Mucosa of stomach (tissue), 1 donor: ENCODE measurements around the gene FBXO11.
"Not testable (repeated sequence)": the region's sequence is repeated elsewhere in the genome, so short reads cannot be mapped to it uniquely, and the experiment has no call there.

ENCODE experiments used
- H3K27me3 ChIP-seq: one replicate; pipeline ENCODE4 v1.7.0; 2013; ENCODE audit warnings: mild to moderate bottlenecking, low read length; ENCODE audit not compliant: control insufficient read depth, insufficient read depth
- H3K36me3 ChIP-seq: one replicate; pipeline ENCODE4 v1.7.0; 2013; ENCODE audit warnings: low read length; ENCODE audit not compliant: control insufficient read depth, insufficient read depth
- H3K4me1 ChIP-seq: one replicate; pipeline ENCODE4 v1.7.0; 2013; ENCODE audit warnings: mild to moderate bottlenecking, low read length; ENCODE audit not compliant: control insufficient read depth, insufficient read depth
- H3K4me3 ChIP-seq: one replicate; pipeline ENCODE4 v1.7.0; 2013; ENCODE audit warnings: low read length
- H3K9ac ChIP-seq: one replicate; pipeline ENCODE4 v1.7.0; 2013; ENCODE audit warnings: mild to moderate bottlenecking, low read length, moderate library complexity
- H3K9me3 ChIP-seq: one replicate; pipeline ENCODE4 v1.7.0; 2013; ENCODE audit warnings: mild to moderate bottlenecking, low read length, moderate library complexity; ENCODE audit not compliant: control insufficient read depth
- donor health status: Pancreatic carcinoma.

The FBXO11 gene

DNA sequence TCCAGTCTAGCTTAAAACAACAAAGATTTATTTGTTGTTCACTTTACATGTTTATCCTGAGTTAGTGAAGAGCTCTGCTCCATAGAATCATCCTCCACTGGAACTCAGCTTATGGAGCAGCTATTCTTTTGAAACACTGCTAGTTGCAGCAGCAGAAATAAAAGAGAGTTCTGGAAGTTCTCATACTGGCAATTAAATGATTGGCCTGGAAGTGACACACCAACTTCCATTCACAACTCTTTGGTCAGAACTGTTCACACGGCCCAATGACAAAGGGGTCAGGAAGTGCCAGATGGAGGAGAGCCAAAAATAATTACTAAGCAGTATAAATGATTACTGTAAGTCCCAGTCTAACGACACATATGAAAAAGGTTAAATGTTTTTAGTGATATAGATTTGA, 39.1 kb downstream of the FBXO11 start:
- Histone ChIP-seq H3K4me3 (no peak overlapping the region), H3K36me3 (no peaks in the 10 kb centered on the region), H3K9ac (no peak overlapping the region), H3K4me1 (peaks cover 5% of the 10 kb centered on the region), H3K9me3 (no peaks in the 10 kb centered on the region), H3K27me3 (no peaks in the 10 kb centered on the region)

DNA sequence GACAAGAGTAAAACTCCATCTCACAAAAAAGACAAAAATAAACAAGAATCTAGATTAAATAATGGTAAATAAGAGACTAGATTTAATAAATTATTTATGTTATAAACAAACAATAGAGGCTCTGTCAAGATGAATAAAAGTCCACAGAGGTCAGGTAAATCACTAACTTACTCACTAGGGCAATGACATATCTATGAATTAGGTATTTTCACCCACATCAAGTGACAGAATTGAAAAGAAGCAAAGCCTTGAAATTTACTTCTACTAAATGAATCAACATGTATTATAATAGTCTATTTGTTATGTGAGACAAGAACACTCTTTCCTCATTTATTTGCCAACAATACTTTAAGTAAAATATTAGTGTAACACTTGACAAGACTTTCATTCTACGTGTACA, 41.7 kb downstream of the FBXO11 start:
- Histone ChIP-seq H3K4me1 (peaks cover 5% of the 10 kb centered on the region), H3K9me3 (no peaks in the 10 kb centered on the region), H3K4me3 (no peak overlapping the region), H3K9ac (no peak overlapping the region), H3K27me3 (no peaks in the 10 kb centered on the region), H3K36me3 (no peaks in the 10 kb centered on the region)

DNA sequence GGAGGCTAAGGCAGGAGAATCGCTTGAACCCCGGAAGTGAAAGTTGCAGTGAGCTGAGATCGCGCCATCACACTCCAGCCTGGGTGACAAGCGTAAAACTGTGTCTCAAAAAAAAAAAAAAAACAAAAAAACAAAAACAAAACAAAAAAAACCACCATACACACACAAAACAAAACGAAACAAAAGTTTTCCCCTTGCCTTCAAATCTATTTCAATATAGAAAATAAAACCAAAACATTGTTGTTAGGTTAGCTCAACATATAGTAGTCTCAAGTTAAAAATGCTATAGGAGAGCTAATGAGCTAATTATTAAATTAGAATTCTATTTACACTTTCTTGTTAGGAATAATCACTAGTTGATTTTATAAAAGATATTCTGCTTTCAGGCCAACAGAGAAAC, 43.3 kb downstream of the FBXO11 start:
- peaks cover 5% of the 10 kb centered on the region for H3K4me1 ChIP-seq
- no peaks in the 10 kb centered on the region for H3K9me3 ChIP-seq
- no peak overlapping the region for H3K9ac ChIP-seq
- H3K36me3 ChIP-seq, result no peaks in the 10 kb centered on the region
- no peak overlapping the region for H3K4me3 ChIP-seq
- H3K27me3 ChIP-seq, result no peaks in the 10 kb centered on the region

DNA sequence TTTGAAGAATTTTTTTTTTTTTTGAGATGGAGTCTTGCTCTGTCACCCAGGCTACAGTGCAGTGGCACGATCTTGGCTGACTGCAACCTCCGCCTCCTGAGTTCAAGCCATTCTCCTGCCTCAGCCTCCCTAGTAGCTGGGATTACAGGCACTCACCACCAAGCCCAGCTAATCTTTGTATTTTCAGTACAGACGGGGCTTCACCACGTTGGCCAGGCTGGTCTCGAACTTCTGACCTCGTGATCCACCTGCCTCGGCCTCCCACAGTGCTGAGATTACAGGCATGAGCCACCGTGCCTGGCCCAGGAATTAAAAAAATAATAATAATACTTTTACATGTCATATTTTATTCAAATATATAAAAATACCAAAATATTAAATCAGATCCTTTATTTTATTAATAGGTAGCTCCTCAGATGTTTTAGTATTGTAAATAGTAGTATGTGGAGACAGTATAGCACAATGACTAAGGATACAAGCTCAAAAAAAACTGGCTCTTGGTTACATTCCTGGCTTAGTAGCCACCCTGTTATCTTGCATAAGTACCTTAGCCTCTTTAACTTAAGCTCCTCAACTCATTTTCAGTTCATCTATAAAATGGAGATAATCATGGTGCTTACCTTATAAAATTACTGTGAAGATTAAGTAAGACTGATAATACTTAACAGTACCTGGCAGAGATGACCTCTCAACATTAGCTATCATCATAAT, 53.1 kb downstream of the FBXO11 start:
- H3K4me1 ChIP-seq, H3K9ac ChIP-seq, H3K9me3 ChIP-seq, H3K4me3 ChIP-seq, H3K36me3 ChIP-seq, H3K27me3 ChIP-seq: not testable (repeated sequence)

DNA sequence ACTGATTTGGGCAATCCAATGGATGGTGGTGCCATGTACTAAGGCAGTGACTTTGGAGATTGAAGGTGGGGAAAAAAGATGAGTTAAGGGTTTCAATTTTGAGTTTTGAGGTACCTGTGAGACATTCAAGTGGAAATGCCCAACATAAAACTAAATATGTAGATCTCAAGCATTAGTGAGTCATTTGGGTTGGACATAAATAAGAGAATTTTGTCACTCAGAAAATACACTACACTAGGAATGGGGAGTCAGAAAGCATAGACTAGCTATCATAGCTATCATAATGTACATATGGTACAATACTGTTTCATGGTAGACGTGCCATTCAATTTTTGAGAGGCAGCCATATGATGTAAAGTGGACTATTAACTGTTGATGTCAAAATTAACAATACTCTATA, 56.1 kb downstream of the FBXO11 start:
- Histone ChIP-seq H3K27me3 (no peaks in the 10 kb centered on the region), H3K9ac (no peak overlapping the region), H3K36me3 (no peaks in the 10 kb centered on the region), H3K9me3 (no peaks in the 10 kb centered on the region), H3K4me3 (no peak overlapping the region), H3K4me1 (no peaks in the 10 kb centered on the region)

DNA sequence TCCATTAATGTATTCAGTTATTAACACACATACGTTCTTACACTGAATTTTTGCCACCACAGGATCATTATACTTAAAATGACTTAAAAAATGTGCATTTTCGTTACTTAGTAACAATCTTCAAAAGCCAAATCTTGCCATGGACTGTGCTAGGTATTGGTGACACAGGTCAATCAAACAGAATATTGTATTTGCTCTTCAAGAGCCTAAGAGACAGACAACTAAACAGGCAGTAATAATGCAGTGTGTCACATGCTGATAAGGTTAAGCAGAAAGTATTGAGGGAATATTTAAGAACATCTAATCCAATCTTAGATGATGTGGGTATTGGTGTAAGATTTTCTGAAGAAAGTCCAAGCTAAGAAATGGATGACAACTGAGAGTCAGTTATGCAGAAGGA, 56.9 kb downstream of the FBXO11 start:
- Histone ChIP-seq H3K27me3 (no peaks in the 10 kb centered on the region), H3K9me3 (no peaks in the 10 kb centered on the region), H3K4me3 (no peak overlapping the region), H3K9ac (no peak overlapping the region), H3K4me1 (no peaks in the 10 kb centered on the region), H3K36me3 (no peaks in the 10 kb centered on the region)

DNA sequence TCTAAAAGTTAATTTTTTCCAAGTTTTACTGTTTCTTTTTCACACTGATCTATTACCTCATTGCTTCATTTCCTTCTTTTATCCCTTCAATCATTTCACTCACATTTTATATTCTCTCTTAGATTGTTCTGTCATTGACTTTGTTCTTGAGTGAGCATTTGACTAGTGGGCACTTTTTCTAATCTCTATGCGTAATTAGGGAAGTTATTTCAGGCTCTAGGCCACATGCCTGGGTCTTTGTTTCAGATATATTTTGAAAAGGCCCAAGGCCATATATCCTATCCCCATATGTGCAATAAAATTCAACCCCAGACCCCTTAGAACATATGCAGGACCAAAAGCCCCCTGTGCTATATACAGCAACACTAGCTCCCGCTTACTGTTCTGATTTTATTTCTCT, 62.1 kb downstream of the FBXO11 start:
- H3K4me3 ChIP-seq, result no peak overlapping the region
- no peak overlapping the region for H3K9ac ChIP-seq
- H3K9me3 ChIP-seq, result no peaks in the 10 kb centered on the region
- H3K36me3 ChIP-seq, result no peaks in the 10 kb centered on the region
- no peaks in the 10 kb centered on the region for H3K27me3 ChIP-seq
- no peaks in the 10 kb centered on the region for H3K4me1 ChIP-seq

DNA sequence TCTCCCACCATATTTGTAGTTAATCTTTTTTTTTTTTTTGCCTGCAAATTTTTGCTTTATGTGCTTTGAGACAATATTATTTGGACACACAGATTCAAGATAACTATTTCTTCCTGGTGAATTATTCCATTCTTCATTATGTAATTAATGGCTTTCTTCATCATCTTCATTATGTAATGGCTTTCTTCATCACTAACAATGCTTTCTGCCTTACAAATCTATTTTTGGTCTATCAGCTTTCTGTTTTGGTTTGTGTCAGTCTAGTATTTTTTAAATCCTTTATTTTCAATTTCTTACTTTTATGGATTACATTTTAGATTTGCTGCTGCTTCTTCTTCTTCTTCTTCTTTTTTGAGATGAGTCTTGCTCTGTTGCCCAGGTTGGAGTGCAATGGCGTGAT, 62.9 kb downstream of the FBXO11 start:
- Histone ChIP-seq H3K9ac (no peak overlapping the region), H3K4me1 (no peaks in the 10 kb centered on the region), H3K27me3 (no peaks in the 10 kb centered on the region), H3K4me3 (no peak overlapping the region), H3K9me3 (no peaks in the 10 kb centered on the region), H3K36me3 (no peaks in the 10 kb centered on the region)

DNA sequence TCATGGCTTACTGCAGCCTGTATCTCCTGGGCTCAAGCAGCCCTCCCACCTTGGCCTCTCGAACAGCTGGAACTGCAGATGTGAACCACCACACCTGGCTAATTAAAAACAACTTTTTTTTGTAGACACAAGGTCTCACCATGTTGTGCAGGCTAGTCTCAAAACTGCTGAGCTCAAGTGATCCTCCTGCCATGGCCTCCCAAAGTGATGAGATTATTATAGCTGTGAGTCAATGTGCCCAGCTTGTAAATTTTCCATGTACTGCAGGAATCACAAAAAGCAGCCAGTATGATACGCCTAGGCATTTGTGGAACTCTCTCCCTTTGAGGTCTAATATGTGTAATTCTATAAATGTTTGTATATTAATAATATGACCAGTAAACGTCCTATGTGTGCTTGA, 63.5 kb downstream of the FBXO11 start:
- H3K27me3 ChIP-seq, result no peaks in the 10 kb centered on the region
- no peaks in the 10 kb centered on the region for H3K9me3 ChIP-seq
- no peak overlapping the region for H3K9ac ChIP-seq
- H3K36me3 ChIP-seq, result no peaks in the 10 kb centered on the region
- H3K4me3 ChIP-seq, result no peak overlapping the region
- H3K4me1 ChIP-seq, result no peaks in the 10 kb centered on the region

DNA sequence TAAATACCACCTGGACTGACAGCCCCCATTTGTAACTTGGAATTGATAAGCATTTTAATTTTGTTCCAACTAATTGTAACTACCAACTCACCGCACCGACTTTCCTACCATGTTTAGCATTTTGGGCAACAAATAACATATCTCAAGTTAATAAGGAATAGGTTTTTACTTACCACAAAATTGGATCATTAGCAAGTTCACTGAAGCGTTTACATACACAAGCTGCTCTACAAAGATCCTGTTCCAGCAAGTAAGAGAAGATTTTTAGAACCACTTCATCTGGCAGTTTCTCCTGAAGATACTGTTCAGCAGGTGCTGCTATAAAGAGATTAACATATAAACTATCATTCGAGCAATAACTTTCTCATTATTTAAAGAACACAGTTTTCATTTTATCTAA, 67.6 kb downstream of the FBXO11 start:
- Histone ChIP-seq H3K9me3 (no peaks in the 10 kb centered on the region), H3K27me3 (no peaks in the 10 kb centered on the region), H3K36me3 (no peaks in the 10 kb centered on the region), H3K4me3 (no peak overlapping the region), H3K4me1 (no peaks in the 10 kb centered on the region), H3K9ac (no peak overlapping the region)

DNA sequence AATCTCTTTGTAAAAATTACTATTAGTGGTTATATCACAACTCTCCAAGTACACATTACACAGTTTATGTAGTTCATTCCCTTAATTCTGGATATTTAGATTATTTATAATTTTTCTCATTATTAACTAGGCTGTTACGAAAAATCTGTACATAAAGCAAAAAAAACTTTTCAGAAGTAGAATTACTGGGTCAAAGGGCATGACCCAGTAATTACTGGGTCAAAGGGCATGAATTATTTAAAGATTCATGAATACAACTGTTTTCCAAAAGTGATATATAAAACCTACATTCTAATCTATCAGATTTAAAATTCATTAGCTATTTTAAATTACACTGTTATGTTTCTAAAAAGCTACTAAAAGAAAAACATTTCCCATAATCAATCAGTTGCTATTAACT, 68.0 kb downstream of the FBXO11 start:
- H3K9me3 ChIP-seq, result no peaks in the 10 kb centered on the region
- H3K4me1 ChIP-seq, result no peaks in the 10 kb centered on the region
- no peaks in the 10 kb centered on the region for H3K27me3 ChIP-seq
- no peaks in the 10 kb centered on the region for H3K36me3 ChIP-seq
- H3K4me3 ChIP-seq, result no peak overlapping the region
- H3K9ac ChIP-seq, result no peak overlapping the region

DNA sequence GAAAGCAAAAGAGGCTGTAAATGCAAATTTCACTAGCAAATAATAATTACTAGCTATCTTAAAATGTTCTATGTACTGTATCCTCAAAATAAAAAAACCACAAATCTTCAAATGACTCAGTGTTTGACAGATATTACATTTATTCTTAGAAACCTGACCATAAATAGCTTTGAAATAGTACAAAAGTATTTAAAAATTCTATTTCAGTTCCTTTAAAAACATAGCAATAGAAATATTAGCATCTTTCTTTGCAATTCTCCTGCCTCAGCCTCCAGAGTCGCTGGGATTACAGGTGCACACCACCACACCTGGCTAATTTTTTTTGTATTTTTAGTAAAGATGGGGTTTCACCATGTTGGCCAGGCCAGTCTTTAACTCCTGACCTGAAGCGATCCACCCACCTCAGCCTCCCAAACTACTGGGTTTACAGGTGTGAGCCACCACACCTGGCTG, 72.8 kb downstream of the FBXO11 start:
- H3K36me3 ChIP-seq, result no peaks in the 10 kb centered on the region
- H3K4me1 ChIP-seq, result no peaks in the 10 kb centered on the region
- H3K27me3 ChIP-seq, result no peaks in the 10 kb centered on the region
- no peak overlapping the region for H3K4me3 ChIP-seq
- H3K9ac ChIP-seq, result no peak overlapping the region
- H3K9me3 ChIP-seq, result no peaks in the 10 kb centered on the region

DNA sequence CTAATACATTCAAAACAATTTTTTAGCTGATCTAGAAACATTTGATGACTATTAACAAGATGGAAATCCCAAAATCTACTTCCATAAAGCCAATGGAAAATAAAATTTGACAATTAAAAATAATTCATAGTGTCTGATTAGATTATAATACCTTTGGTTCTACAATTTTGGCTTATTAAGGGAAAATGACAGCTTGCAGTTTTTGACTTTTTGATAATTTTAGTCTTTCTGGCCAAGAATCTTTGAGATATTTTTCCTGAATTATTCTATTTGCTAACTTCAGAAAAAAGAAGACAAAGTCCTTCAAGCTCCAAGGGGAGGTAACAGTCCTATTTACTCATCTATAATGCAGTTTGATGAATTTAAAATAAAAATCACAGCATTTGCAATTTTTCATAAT, 83.8 kb downstream of the FBXO11 start:
- no peaks in the 10 kb centered on the region for H3K4me1 ChIP-seq
- H3K27me3 ChIP-seq, result no peaks in the 10 kb centered on the region
- no peak overlapping the region for H3K9ac ChIP-seq
- H3K36me3 ChIP-seq, result no peaks in the 10 kb centered on the region
- no peaks in the 10 kb centered on the region for H3K9me3 ChIP-seq
- H3K4me3 ChIP-seq, result no peak overlapping the region
